Muscle of leg (tissue), 11 donors: ENCODE results near the gene METTL5. TPM values are rescaled to one million over a fixed set of nuclear protein-coding genes. Genes with fewer than 3 reads are reported as not detected.

Experiments
- DNase-seq: peaks from one replicate; pipeline ENCODE4 v3.0.0; 2013
- H3K27ac ChIP-seq: one replicate; pipeline ENCODE4 v1.5.1; 2013; ENCODE audit warnings: mild to moderate bottlenecking, low read length, control low read depth
- H3K27me3 ChIP-seq: one replicate; pipeline ENCODE4 v1.6.1; 2013; ENCODE audit warnings: low read length; ENCODE audit not compliant: control insufficient read depth, insufficient read depth
- H3K36me3 ChIP-seq: one replicate; pipeline ENCODE4 v1.6.1; 2013; ENCODE audit warnings: low read length; ENCODE audit not compliant: control insufficient read depth, insufficient read depth
- H3K4me1 ChIP-seq: one replicate; pipeline ENCODE4 v1.6.1; 2013; ENCODE audit warnings: low read length; ENCODE audit not compliant: control insufficient read depth, insufficient read depth
- H3K4me3 ChIP-seq: one replicate; pipeline ENCODE4 v1.5.1; 2013; ENCODE audit warnings: low read length, control low read depth
- H3K9me3 ChIP-seq: replicated peaks from 2 replicates; pipeline ENCODE4 v1.6.1; 2013; ENCODE audit warnings: low read depth, low read length; ENCODE audit not compliant: control insufficient read depth
- WGBS: methylation state at CpG from one replicate; pipeline ENCODE4 v1.1.5; 2013; ENCODE audit warnings: missing lambda C conversion rate; ENCODE audit not compliant: insufficient coverage; 5-methylcytosine and 5-hydroxymethylcytosine counted together
- polyA plus RNA-seq, 8 donors: library from polyadenylated mRNA; unstranded; fragments of 120-200 nt; gene quantifications; one replicate each; pipeline versions ENCODE4 v1.2.1 to v1.2.3, GENCODE V29; 2013; ENCODE audit warnings: inconsistent platforms in 1 of 8, low replicate concordance in 1 of 8; ENCODE audit not compliant: insufficient read length in 8 of 8, insufficient read depth in 1 of 8
- total RNA-seq: library from RNA; stranded (reverse); fragments of 120-200 nt; gene quantifications from one replicate; pipeline ENCODE4 v1.2.4, GENCODE V29; 2013

The METTL5 gene
- total and polyA plus RNA-seq, 9 donors: 42.4 to 64.2 (median 54.6) TPM

GRCh38 chr2:169796441-169796840, 28.3 kb downstream of the METTL5 start:
- Histone ChIP-seq H3K4me3 (no peak overlapping the region), H3K27ac (no peak overlapping the region), H3K4me1 (peaks cover 7% of the 10 kb centered on the region), H3K36me3 (peaks cover 1% of the 10 kb centered on the region), H3K27me3 (no peaks in the 10 kb centered on the region), H3K9me3 (no peaks in the 10 kb centered on the region)
- WGBS: 64% methylated on average over 3 of the region's 6 CpGs
- DNase-seq: peak; percentile 25

GRCh38 chr2:169795181-169795580, 29.5 kb downstream of the METTL5 start:
- no peaks in the 10 kb centered on the region for H3K9me3 ChIP-seq
- H3K27ac ChIP-seq: no peak overlapping the region
- H3K27me3 ChIP-seq: no peaks in the 10 kb centered on the region
- no peak for DNase-seq
- no peaks in the 10 kb centered on the region for H3K36me3 ChIP-seq
- H3K4me3 ChIP-seq: no peak overlapping the region
- no CpG with 5 or more reads among the region's 2 CpGs for WGBS
- H3K4me1 ChIP-seq: peaks cover 6% of the 10 kb centered on the region

- Histone ChIP-seq H3K27me3 (no peaks in the 10 kb centered on the region), H3K4me1 (no peaks in the 10 kb centered on the region), H3K4me3 (no peak overlapping the region), H3K27ac (no peak overlapping the region), H3K9me3 (no peaks in the 10 kb centered on the region), H3K36me3 (no peaks in the 10 kb centered on the region)
- WGBS: no CpG with 5 or more reads among the region's 5 CpGs
- DNase-seq: no peak
Measured at GRCh38 chr2:169790581-169790980, 34.1 kb downstream of the METTL5 start.

GRCh38 chr2:169782513-169782912, 42.2 kb downstream of the METTL5 start:
- no CpG with 5 or more reads among the region's 1 CpG for WGBS
- Histone ChIP-seq H3K36me3 (no peaks in the 10 kb centered on the region), H3K4me1 (no peaks in the 10 kb centered on the region), H3K27ac (no peak overlapping the region), H3K27me3 (no peaks in the 10 kb centered on the region), H3K9me3 (no peaks in the 10 kb centered on the region), H3K4me3 (no peak overlapping the region)
- DNase-seq: no peak

DNA sequence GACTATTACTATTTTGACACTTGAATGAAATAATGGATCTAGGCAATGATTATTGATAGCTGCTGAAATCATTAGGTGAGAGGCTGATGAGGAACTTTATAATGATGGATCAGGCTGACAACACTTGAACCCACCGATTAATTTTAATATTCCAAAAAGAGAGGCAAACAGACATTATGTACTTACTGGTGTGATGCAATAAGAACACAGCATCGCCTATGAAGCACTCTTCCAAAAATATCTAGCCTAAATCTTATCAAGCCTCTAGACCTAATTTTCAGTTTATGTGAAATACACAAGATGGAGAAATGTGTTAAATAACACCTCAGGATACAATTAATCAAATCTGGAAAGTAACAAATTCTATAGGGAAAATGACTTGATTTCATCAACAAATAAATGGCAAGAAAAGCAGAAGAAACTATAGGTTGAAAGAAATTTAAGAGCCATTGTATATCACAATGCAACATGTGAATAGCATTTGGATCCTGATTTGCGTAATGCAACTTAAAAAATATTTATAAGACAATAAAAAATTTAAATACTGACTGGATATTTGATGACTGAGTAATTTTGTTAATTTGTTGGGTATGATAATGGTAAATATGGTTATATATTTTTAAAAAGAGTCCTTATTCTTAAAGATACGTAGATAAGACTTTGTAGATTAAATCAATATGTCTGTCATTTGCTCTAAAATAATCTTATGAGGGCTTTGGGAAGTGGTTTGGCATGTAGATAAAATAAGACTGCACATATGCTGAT, 43.3 kb downstream of the METTL5 start:
- no peak overlapping the region for H3K27ac ChIP-seq
- no peak overlapping the region for H3K4me3 ChIP-seq
- H3K4me1 ChIP-seq: no peaks in the 10 kb centered on the region
- no CpG with 5 or more reads among the region's 4 CpGs for WGBS
- no peaks in the 10 kb centered on the region for H3K27me3 ChIP-seq
- H3K36me3 ChIP-seq: no peaks in the 10 kb centered on the region
- no peak for DNase-seq
- no peaks in the 10 kb centered on the region for H3K9me3 ChIP-seq

- WGBS: no CpG with 5 or more reads among the region's 3 CpGs
- Histone ChIP-seq H3K27me3 (no peaks in the 10 kb centered on the region), H3K4me1 (no peaks in the 10 kb centered on the region), H3K36me3 (no peaks in the 10 kb centered on the region), H3K27ac (no peak overlapping the region), H3K9me3 (no peaks in the 10 kb centered on the region), H3K4me3 (no peak overlapping the region)
- DNase-seq: no peak
Measured at GRCh38 chr2:169778446-169778845, 46.3 kb downstream of the METTL5 start.

DNA sequence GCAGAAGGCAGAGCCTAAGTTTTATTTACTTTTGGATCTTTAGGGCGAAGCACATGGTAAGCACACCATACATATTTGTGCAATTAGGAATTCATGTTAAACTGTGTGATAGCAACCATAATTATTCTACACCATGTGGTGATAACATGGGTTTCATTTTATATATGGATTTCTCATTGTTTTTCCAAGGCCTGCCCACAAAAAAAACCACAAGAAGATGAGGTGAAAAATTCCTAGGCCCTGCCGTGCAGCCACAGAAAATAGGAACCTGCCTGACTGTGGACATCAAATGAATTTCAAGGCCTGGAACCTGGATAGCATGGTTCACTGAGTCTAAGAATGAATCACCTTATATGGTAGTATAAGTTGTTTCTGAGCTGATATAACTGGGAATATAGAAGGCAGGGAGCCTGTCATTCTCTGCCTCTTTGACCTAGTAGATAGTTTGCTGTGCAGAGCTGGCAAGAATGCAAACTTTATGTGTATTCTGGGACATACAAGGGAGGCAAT, 48.4 kb downstream of the METTL5 start:
- Histone ChIP-seq H3K9me3 (no peaks in the 10 kb centered on the region), H3K27me3 (no peaks in the 10 kb centered on the region), H3K36me3 (no peaks in the 10 kb centered on the region), H3K4me3 (no peak overlapping the region), H3K4me1 (no peaks in the 10 kb centered on the region), H3K27ac (no peak overlapping the region)
- no CpG with 5 or more reads among the region's 2 CpGs for WGBS
- no peak for DNase-seq

- Histone ChIP-seq H3K4me1 (no peaks in the 10 kb centered on the region), H3K27me3 (no peaks in the 10 kb centered on the region), H3K36me3 (no peaks in the 10 kb centered on the region), H3K9me3 (no peaks in the 10 kb centered on the region), H3K27ac (no peak overlapping the region), H3K4me3 (no peak overlapping the region)
- no CpG with 5 or more reads among the region's 2 CpGs for WGBS
- DNase-seq: peak; percentile 51
Measured at GRCh38 chr2:169775765-169776164, 48.9 kb downstream of the METTL5 start.

- WGBS: 75% methylated on average over 2 of the region's 3 CpGs
- Histone ChIP-seq H3K27ac (no peak overlapping the region), H3K9me3 (no peaks in the 10 kb centered on the region), H3K4me3 (no peak overlapping the region), H3K4me1 (no peaks in the 10 kb centered on the region), H3K27me3 (no peaks in the 10 kb centered on the region), H3K36me3 (no peaks in the 10 kb centered on the region)
- DNase-seq: no peak
Measured at GRCh38 chr2:169775354-169775753, 49.4 kb downstream of the METTL5 start.

- WGBS: no CpG with 5 or more reads among the region's 2 CpGs
- DNase-seq: no peak
- Histone ChIP-seq H3K4me3 (no peak overlapping the region), H3K27ac (no peak overlapping the region), H3K4me1 (peaks cover 5% of the 10 kb centered on the region), H3K27me3 (peaks cover 13% of the 10 kb centered on the region), H3K9me3 (no peaks in the 10 kb centered on the region), H3K36me3 (peaks cover 2% of the 10 kb centered on the region)
Measured at GRCh38 chr2:169772651-169773050, 52.1 kb downstream of the METTL5 start.
